A673 (cell line): ENCODE data around the gene HES2. TPM values are rescaled to one million over a fixed set of nuclear protein-coding genes. Genes with fewer than 3 reads are reported as not detected.
A peak's percentile ranks its signal among the peaks of the same experiment; 100 is the strongest.

Experiments used
- BruUV-seq: library from RNA; stranded (reverse); fragments of 400-500 nt; replicated peaks from 2 replicates; lab custom pipeline; 2021; lab: Mats Ljungman, UMichigan
- CTCF ChIA-PET: fragments of 300-600 bp; sonication (Branson Sonifier 250); formaldehyde crosslinking; loops from one replicate; lab custom pipeline; 2022; ENCODE audit warnings: antibody characterized with exemption; lab: Charles Lee
- POLR2A ChIA-PET: fragments of 300-600 bp; sonication (Branson Sonifier 250); formaldehyde crosslinking; loops from one replicate; lab custom pipeline; 2022; ENCODE audit warnings: antibody characterized with exemption; ENCODE audit not compliant: low non-redundant PET; lab: Charles Lee
- DNase-seq: peaks from one replicate; pipeline ENCODE4 v3.0.0-alpha.2; 2015; ENCODE audit warnings: low spot score
- H3K27ac ChIP-seq: fragments of 200-600 bp; sonication (generic); 2 replicates; pipeline ENCODE4 v1.5.1; 2016; ENCODE audit warnings: mixed run types, low read depth, mild to moderate bottlenecking, mixed read lengths, antibody characterized with exemption, low read length; ENCODE audit not compliant: poor library complexity, severe bottlenecking
- H3K27me3 ChIP-seq: fragments of 200-600 bp; sonication (generic); replicated peaks from 2 replicates; pipeline ENCODE4 v1.6.1; 2017; ENCODE audit warnings: mixed run types, low read depth, mild to moderate bottlenecking, mixed read lengths, antibody characterized with exemption, low read length; ENCODE audit not compliant: insufficient read depth, poor library complexity
- H3K36me3 ChIP-seq: fragments of 200-600 bp; sonication (generic); 2 replicates; pipeline ENCODE4 v1.6.1; 2016; ENCODE audit warnings: mixed run types, mild to moderate bottlenecking, mixed read lengths, antibody characterized with exemption, low read length; ENCODE audit not compliant: insufficient read depth, poor library complexity, severe bottlenecking
- H3K4me1 ChIP-seq: fragments of 200-600 bp; sonication (generic); 2 replicates; pipeline ENCODE4 v1.6.1; 2017; ENCODE audit warnings: mixed run types, mild to moderate bottlenecking, mixed read lengths, antibody characterized with exemption, low read length; ENCODE audit not compliant: insufficient read depth, poor library complexity, severe bottlenecking
- H3K4me3 ChIP-seq: fragments of 200-600 bp; sonication (generic); 2 replicates; pipeline ENCODE4 v1.5.1; 2016; ENCODE audit warnings: low read depth, mixed run types, mild to moderate bottlenecking, mixed read lengths, low read length; ENCODE audit not compliant: poor library complexity, severe bottlenecking
- H3K9me3 ChIP-seq: fragments of 200-600 bp; sonication (generic); 2 replicates; pipeline ENCODE4 v1.6.1; 2016; ENCODE audit warnings: mixed run types, low read depth, mild to moderate bottlenecking, mixed read lengths, antibody characterized with exemption, low read length; ENCODE audit not compliant: poor library complexity, severe bottlenecking
- EZH2 ChIP-seq: fragments of 200-600 bp; sonication (generic); IDR thresholded peaks from 2 replicates; pipeline ENCODE4 v1.6.1; 2017; ENCODE audit warnings: borderline replicate concordance, low read depth, mild to moderate bottlenecking, mixed read lengths, antibody characterized with exemption, low read length; ENCODE audit not compliant: poor library complexity, severe bottlenecking
- intact Hi-C: fragments of 100-400 bp; cut with micrococcal nuclease; formaldehyde crosslinking; loops from one replicate; pipeline ENCODE4 v1.10.0; 2022; ENCODE audit not compliant: unreplicated experiment
- total RNA-seq: library from RNA; stranded (reverse); gene quantifications from 2 replicates; pipeline ENCODE4 v1.2.3, GENCODE V29; 2021
- TF ChIP-seq, protein P1 (sequence below): fragments of 300-800, 200-600 bp; sonication (generic); conservative IDR thresholded peaks from 2 replicates; pipeline ENCODE4 v1.5.1; 2017; ENCODE audit warnings: low read depth, mild to moderate bottlenecking, antibody characterized with exemption, low read length, moderate library complexity, mixed read lengths

The HES2 gene
- total RNA-seq, 1 experiment from 2014 or later, result not detected

DNA sequence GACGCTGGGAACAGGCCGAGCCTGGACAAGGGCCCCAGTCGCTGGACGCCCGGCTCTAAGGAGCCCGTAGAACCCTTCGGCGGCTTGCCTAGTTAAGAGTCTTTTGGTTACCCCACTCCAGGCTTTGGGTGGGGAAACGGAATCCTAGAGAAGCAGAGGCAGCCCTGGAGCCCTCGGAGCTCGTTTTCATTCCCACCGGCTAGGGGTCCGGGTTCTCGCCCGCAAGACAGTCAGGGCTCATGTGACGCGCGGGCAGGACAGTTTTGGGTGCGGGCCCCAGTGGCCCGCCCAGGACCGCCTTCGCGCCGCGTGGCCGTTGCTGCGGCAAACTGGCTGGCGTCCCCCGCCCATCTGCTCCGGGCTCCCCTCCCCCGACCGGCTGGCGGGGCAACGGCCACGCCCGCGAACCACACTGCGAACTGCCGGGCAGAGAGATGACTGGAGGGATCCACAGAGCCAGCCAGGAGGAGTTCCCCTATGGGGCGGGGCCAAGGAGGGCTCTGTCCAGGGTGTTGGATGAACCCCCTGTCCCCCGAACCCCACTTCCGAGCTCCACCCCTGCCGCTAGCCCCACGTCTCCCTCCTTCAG lies 829 bp upstream of the HES2 start:
- TF ChIP-seq, protein P1, sequence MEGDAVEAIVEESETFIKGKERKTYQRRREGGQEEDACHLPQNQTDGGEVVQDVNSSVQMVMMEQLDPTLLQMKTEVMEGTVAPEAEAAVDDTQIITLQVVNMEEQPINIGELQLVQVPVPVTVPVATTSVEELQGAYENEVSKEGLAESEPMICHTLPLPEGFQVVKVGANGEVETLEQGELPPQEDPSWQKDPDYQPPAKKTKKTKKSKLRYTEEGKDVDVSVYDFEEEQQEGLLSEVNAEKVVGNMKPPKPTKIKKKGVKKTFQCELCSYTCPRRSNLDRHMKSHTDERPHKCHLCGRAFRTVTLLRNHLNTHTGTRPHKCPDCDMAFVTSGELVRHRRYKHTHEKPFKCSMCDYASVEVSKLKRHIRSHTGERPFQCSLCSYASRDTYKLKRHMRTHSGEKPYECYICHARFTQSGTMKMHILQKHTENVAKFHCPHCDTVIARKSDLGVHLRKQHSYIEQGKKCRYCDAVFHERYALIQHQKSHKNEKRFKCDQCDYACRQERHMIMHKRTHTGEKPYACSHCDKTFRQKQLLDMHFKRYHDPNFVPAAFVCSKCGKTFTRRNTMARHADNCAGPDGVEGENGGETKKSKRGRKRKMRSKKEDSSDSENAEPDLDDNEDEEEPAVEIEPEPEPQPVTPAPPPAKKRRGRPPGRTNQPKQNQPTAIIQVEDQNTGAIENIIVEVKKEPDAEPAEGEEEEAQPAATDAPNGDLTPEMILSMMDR, result no peak
- TF ChIP-seq EZH2, result no peak
- ChIA-PET POLR2A (interaction anchor here (0.6 kb wide), 1 partner anchor 238 kb away, joined by 3 read pairs; no protein-coding TSS in a partner anchor), CTCF (interaction anchor here (0.5 to 0.7 kb wide), 2 partner anchors 13 to 583 kb away, joined by 3 to 9 read pairs; no protein-coding TSS in a partner anchor)
- peaks cover 94% of the 10 kb centered on the region for H3K27me3 ChIP-seq
- intact Hi-C loops, result no loop called here
- H3K27ac ChIP-seq, result no peak overlapping the region
- H3K4me3 ChIP-seq, result peak overlapping the region; percentile 21
- no peaks in the 10 kb centered on the region for H3K9me3 ChIP-seq
- no peaks in the 10 kb centered on the region for H3K36me3 ChIP-seq
- no peak for DNase-seq
- H3K4me1 ChIP-seq, result peaks cover 12% of the 10 kb centered on the region
- no TSS peak for BruUV-seq

DNA sequence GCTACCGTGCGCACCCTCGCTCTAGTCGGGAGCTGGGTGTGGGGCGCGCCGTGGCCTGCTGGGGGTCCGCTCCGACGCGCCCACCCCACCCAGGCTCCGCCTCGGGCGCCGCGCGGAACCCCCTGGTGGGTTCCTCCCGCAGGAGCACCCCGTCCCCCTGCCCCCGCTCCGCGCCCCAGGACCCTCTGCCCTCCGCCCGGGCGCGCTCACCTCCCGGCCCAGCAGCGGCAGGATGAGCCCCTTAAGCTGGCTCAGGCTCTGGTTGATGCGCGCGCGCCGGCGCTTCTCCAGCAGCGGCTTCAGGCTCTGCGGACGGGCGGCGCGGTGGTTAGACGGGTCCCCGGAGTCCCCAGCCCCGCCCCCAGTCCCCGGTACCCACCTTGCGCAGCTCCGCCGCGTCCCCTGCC lies 319 bp downstream of the HES2 start:
- no TSS peak for BruUV-seq
- no peak for DNase-seq
- intact Hi-C loops, result no loop called here
- Histone ChIP-seq H3K4me3 (peak overlapping the region; percentile 21), H3K36me3 (no peaks in the 10 kb centered on the region), H3K27ac (no peak overlapping the region), H3K27me3 (peaks cover 94% of the 10 kb centered on the region), H3K9me3 (no peaks in the 10 kb centered on the region), H3K4me1 (peaks cover 12% of the 10 kb centered on the region)
- CTCF ChIA-PET, result interaction anchor here (0.6 to 1.1 kb wide), 3 partner anchors 14 to 875 kb away, joined by 3 to 4 read pairs (median 3); no protein-coding TSS in a partner anchor
- POLR2A ChIA-PET, result no interaction called here
- no peak for TF ChIP-seq EZH2
- TF ChIP-seq, protein P1, result no peak

GRCh38 chr1:6418668-6419396 lies 887 bp downstream of the HES2 start:
- peaks cover 92% of the 10 kb centered on the region for H3K27me3 ChIP-seq
- BruUV-seq, result no TSS peak

More at GRCh38 chr1:6418668-6419396, 887 bp downstream of the HES2 start:
- Histone ChIP-seq H3K36me3 (no peaks in the 10 kb centered on the region), H3K27ac (no peak overlapping the region), H3K9me3 (no peaks in the 10 kb centered on the region), H3K4me3 (no peak overlapping the region), H3K4me1 (peaks cover 12% of the 10 kb centered on the region)
- CTCF ChIA-PET, result interaction anchor here (0.6 to 1.1 kb wide), 2 partner anchors 14 to 105 kb away, joined by 3 to 4 read pairs; no protein-coding TSS in a partner anchor
- DNase-seq, result no peak
- peak; percentile 50 for TF ChIP-seq EZH2
- TF ChIP-seq, protein P1, result no peak
- POLR2A ChIA-PET, result no interaction called here
- intact Hi-C loops, result no loop called here
